Panc1 (cell line): ENCODE measurements around the gene KIAA2012.
A peak's percentile ranks its signal among the peaks of the same experiment; 100 is the strongest.

Source experiments
- CTCF ChIP-seq: fragments of 450-650 bp; IDR thresholded peaks from 2 replicates; pipeline ENCODE4 v1.5.1; 2017; ENCODE audit warnings: mild to moderate bottlenecking
- POLR2AphosphoS5 ChIP-seq: IDR thresholded peaks from 2 replicates; pipeline ENCODE4 v1.6.1; 2012; ENCODE audit warnings: mild to moderate bottlenecking, low read depth, low read length, moderate library complexity
- SIN3A ChIP-seq: IDR thresholded peaks from 2 replicates; pipeline ENCODE4 v1.6.1; 2012; ENCODE audit warnings: low read depth, mild to moderate bottlenecking, low read length, moderate library complexity, borderline replicate concordance; ENCODE audit not compliant: insufficient read depth

- TF ChIP-seq CTCF (peak; percentile 37), POLR2AphosphoS5 (0 out of 2 replicates have a peak, but pooled peaks have one; percentile 24), SIN3A (peak; percentile 63; the same call in 1 of the 2 replicates)
These were observed 39.5 kb upstream of the KIAA2012 start, which contains the start of gene FZD7 for GRCh38 chr2:202033317-202034248.
